ENCODE measurements around the gene TJP3.
A peak's percentile ranks its signal among the peaks of the same experiment; 100 is the strongest.

TJP3 gene

GRCh38 chr19:3679138-3679537 lies 29.0 kb upstream of the TJP3 start:
- ATAC-seq (ENCODE audit: low read depth) (no peak), DNase-seq (ENCODE audit: low spot score in 2 of 2) (no peak)
- H3K27me3 Mint-ChIP-seq, result no peaks in the 10 kb centered on the region

GRCh38 chr19:3679581-3679980 lies 28.6 kb upstream of the TJP3 start:
- DNase-seq (ENCODE audit: low spot score in 2 of 2), result no peak
- no peaks in the 10 kb centered on the region for H3K9me3 Mint-ChIP-seq
- peaks cover 23% of the 10 kb centered on the region for H3K4me1 Mint-ChIP-seq
- no peak for ATAC-seq (ENCODE audit: low read depth)
- no peak overlapping the region for H3K27ac Mint-ChIP-seq
- H3K27me3 Mint-ChIP-seq, result no peaks in the 10 kb centered on the region
- peaks cover 13% of the 10 kb centered on the region for H3K36me3 Mint-ChIP-seq
- H3K4me3 Mint-ChIP-seq, result no peak overlapping the region

More at GRCh38 chr19:3679138-3679537, 29.0 kb upstream of the TJP3 start:
- no peak overlapping the region for H3K4me3 Mint-ChIP-seq
- H3K36me3 Mint-ChIP-seq, result peaks cover 14% of the 10 kb centered on the region
- H3K27ac Mint-ChIP-seq, result no peak overlapping the region
- H3K4me1 Mint-ChIP-seq, result peaks cover 22% of the 10 kb centered on the region
- H3K9me3 Mint-ChIP-seq, result no peaks in the 10 kb centered on the region

- Mint-ChIP-seq H3K9me3 (no peaks in the 10 kb centered on the region), H3K4me3 (no peak overlapping the region), H3K36me3 (peaks cover 11% of the 10 kb centered on the region), H3K27ac (no peak overlapping the region), H3K4me1 (peaks cover 21% of the 10 kb centered on the region), H3K27me3 (no peaks in the 10 kb centered on the region)
- DNase-seq (ENCODE audit: low spot score in 2 of 2), result no peak
- ATAC-seq (ENCODE audit: low read depth), result no peak
These were observed 27.2 kb upstream of the TJP3 start for GRCh38 chr19:3680939-3681338.

GRCh38 chr19:3682286-3682685 lies 25.9 kb upstream of the TJP3 start:
- ATAC-seq (ENCODE audit: low read depth), result no peak
- Mint-ChIP-seq H3K27ac (no peak overlapping the region), H3K4me1 (peaks cover 24% of the 10 kb centered on the region)

GRCh38 chr19:3682741-3683404 lies 25.3 kb upstream of the TJP3 start:
- no peak overlapping the region for H3K4me3 Mint-ChIP-seq
- peaks cover 25% of the 10 kb centered on the region for H3K4me1 Mint-ChIP-seq
- H3K27ac Mint-ChIP-seq, result no peak overlapping the region
- H3K9me3 Mint-ChIP-seq, result no peaks in the 10 kb centered on the region
- DNase-seq (ENCODE audit: low spot score in 2 of 2), result no peak
- H3K36me3 Mint-ChIP-seq, result peaks cover 9% of the 10 kb centered on the region
- no peak for ATAC-seq (ENCODE audit: low read depth)
- no peaks in the 10 kb centered on the region for H3K27me3 Mint-ChIP-seq

More at GRCh38 chr19:3682286-3682685, 25.9 kb upstream of the TJP3 start:
- H3K27me3 Mint-ChIP-seq, result no peaks in the 10 kb centered on the region
- no peaks in the 10 kb centered on the region for H3K9me3 Mint-ChIP-seq
- peaks cover 9% of the 10 kb centered on the region for H3K36me3 Mint-ChIP-seq
- H3K4me3 Mint-ChIP-seq, result no peak overlapping the region
- no peak for DNase-seq (ENCODE audit: low spot score in 2 of 2)

GRCh38 chr19:3683405-3684053 lies 24.7 kb upstream of the TJP3 start:
- Mint-ChIP-seq H3K27ac (no peak overlapping the region), H3K4me3 (peak overlapping the region; percentile 67), H3K9me3 (no peaks in the 10 kb centered on the region), H3K4me1 (peaks cover 24% of the 10 kb centered on the region), H3K36me3 (peaks cover 9% of the 10 kb centered on the region), H3K27me3 (no peaks in the 10 kb centered on the region)
- no peak for DNase-seq (ENCODE audit: low spot score in 2 of 2)
- peak; percentile 8 for ATAC-seq (ENCODE audit: low read depth)

GRCh38 chr19:3684054-3684816 lies 23.9 kb upstream of the TJP3 start:
- Mint-ChIP-seq H3K9me3 (no peaks in the 10 kb centered on the region), H3K36me3 (peaks cover 9% of the 10 kb centered on the region), H3K4me3 (peak overlapping the region; percentile 67), H3K27me3 (no peaks in the 10 kb centered on the region), H3K4me1 (peaks cover 24% of the 10 kb centered on the region), H3K27ac (no peak overlapping the region)
- DNase-seq (ENCODE audit: low spot score in 2 of 2) (no peak), ATAC-seq (ENCODE audit: low read depth) (peak; percentile 79)

GRCh38 chr19:3684817-3685410 lies 23.3 kb upstream of the TJP3 start:
- Mint-ChIP-seq H3K36me3 (peaks cover 5% of the 10 kb centered on the region), H3K4me3 (no peak overlapping the region), H3K27ac (no peak overlapping the region), H3K9me3 (no peaks in the 10 kb centered on the region), H3K4me1 (peaks cover 23% of the 10 kb centered on the region), H3K27me3 (no peaks in the 10 kb centered on the region)
- ATAC-seq (ENCODE audit: low read depth) (no peak), DNase-seq (ENCODE audit: low spot score in 2 of 2) (no peak)

GRCh38 chr19:3687393-3687773 lies 20.8 kb upstream of the TJP3 start:
- ATAC-seq (ENCODE audit: low read depth), result no peak
- Mint-ChIP-seq H3K9me3 (no peaks in the 10 kb centered on the region), H3K4me1 (peaks cover 23% of the 10 kb centered on the region), H3K36me3 (peaks cover 3% of the 10 kb centered on the region), H3K27me3 (no peaks in the 10 kb centered on the region), H3K27ac (peak overlapping the region; percentile 3), H3K4me3 (peak overlapping the region; percentile 84)
- no peak for DNase-seq (ENCODE audit: low spot score in 2 of 2)

GRCh38 chr19:3687774-3688706 lies 20.1 kb upstream of the TJP3 start:
- Mint-ChIP-seq H3K4me1 (peaks cover 24% of the 10 kb centered on the region), H3K9me3 (no peaks in the 10 kb centered on the region), H3K27ac (peak overlapping the region; percentile 69), H3K36me3 (peaks cover 3% of the 10 kb centered on the region), H3K27me3 (no peaks in the 10 kb centered on the region), H3K4me3 (peak overlapping the region; percentile 84)
- DNase-seq (ENCODE audit: low spot score in 2 of 2) (peak in 1 of 2 donors; percentile 47), ATAC-seq (ENCODE audit: low read depth) (peak; percentile 48)

GRCh38 chr19:3690551-3691371 lies 17.4 kb upstream of the TJP3 start:
- Mint-ChIP-seq H3K9me3 (no peaks in the 10 kb centered on the region), H3K36me3 (peaks cover 3% of the 10 kb centered on the region), H3K4me1 (peaks cover 18% of the 10 kb centered on the region), H3K27me3 (no peaks in the 10 kb centered on the region), H3K27ac (no peak overlapping the region), H3K4me3 (no peak overlapping the region)
- ATAC-seq (ENCODE audit: low read depth) (no peak), DNase-seq (ENCODE audit: low spot score in 2 of 2) (no peak)

GRCh38 chr19:3691372-3691716 lies 16.8 kb upstream of the TJP3 start:
- Mint-ChIP-seq H3K4me3 (no peak overlapping the region), H3K4me1 (peaks cover 22% of the 10 kb centered on the region), H3K27me3 (no peaks in the 10 kb centered on the region), H3K36me3 (peaks cover 3% of the 10 kb centered on the region), H3K27ac (no peak overlapping the region), H3K9me3 (no peaks in the 10 kb centered on the region)
- DNase-seq (ENCODE audit: low spot score in 2 of 2), result no peak
- ATAC-seq (ENCODE audit: low read depth), result no peak

GRCh38 chr19:3691726-3692125 lies 16.5 kb upstream of the TJP3 start:
- ATAC-seq (ENCODE audit: low read depth) (no peak), DNase-seq (ENCODE audit: low spot score in 2 of 2) (no peak)
- no peak overlapping the region for H3K4me3 Mint-ChIP-seq
- no peaks in the 10 kb centered on the region for H3K27me3 Mint-ChIP-seq
- no peaks in the 10 kb centered on the region for H3K9me3 Mint-ChIP-seq
- peaks cover 24% of the 10 kb centered on the region for H3K4me1 Mint-ChIP-seq
- no peak overlapping the region for H3K27ac Mint-ChIP-seq
- peaks cover 3% of the 10 kb centered on the region for H3K36me3 Mint-ChIP-seq
